ENCODE measurements around the gene FSTL5.

Gene FSTL5

DNA sequence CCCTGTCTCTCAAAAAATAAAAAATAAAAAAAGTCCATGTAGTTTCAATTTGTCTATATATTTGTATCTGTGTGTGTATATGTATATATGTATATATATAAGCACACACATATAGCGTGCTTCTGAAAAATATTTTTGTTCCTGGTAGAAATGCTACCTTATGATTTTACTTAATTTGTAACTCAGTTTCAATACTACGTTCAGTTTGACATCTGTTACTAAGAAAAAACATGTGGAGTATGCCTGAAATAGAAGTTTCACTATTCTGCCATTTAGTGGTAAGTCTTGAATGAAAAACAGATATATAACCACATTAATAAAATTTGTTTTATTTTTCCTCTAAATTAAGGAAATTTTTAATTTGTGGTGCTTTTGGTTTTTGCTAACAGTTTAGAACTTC, 14.2 kb downstream of the FSTL5 start:
- Histone ChIP-seq H3K79me2 (ENCODE audit: control insufficient read depth, low read length) (no peaks in the 10 kb centered on the region), H3K4me1 (ENCODE audit: control insufficient read depth, low read length) (no peaks in the 10 kb centered on the region), H3K27ac (ENCODE audit: low read depth, low read length) (no peak overlapping the region), H3K27me3 (ENCODE audit: control insufficient read depth, low read length) (no peaks in the 10 kb centered on the region), H3K9me3 (ENCODE audit: control insufficient read depth, insufficient read depth, low read length) (no peaks in the 10 kb centered on the region), H4K20me1 (ENCODE audit: control insufficient read depth, insufficient read depth, low read depth, low read length) (no peaks in the 10 kb centered on the region), H3K36me3 (ENCODE audit: control insufficient read depth, low read length) (no peaks in the 10 kb centered on the region), H3K4me3 (ENCODE audit: low read length) (no peak overlapping the region), H3K9me2 (replicated peaks; ENCODE audit: control insufficient read depth, low read length) (no peaks in the 10 kb centered on the region), H3K4me2 (ENCODE audit: low read length) (no peak overlapping the region), H3F3A (ENCODE audit: control insufficient read depth, insufficient read depth) (no peaks in the 10 kb centered on the region)
- TF ChIP-seq, protein P1, sequence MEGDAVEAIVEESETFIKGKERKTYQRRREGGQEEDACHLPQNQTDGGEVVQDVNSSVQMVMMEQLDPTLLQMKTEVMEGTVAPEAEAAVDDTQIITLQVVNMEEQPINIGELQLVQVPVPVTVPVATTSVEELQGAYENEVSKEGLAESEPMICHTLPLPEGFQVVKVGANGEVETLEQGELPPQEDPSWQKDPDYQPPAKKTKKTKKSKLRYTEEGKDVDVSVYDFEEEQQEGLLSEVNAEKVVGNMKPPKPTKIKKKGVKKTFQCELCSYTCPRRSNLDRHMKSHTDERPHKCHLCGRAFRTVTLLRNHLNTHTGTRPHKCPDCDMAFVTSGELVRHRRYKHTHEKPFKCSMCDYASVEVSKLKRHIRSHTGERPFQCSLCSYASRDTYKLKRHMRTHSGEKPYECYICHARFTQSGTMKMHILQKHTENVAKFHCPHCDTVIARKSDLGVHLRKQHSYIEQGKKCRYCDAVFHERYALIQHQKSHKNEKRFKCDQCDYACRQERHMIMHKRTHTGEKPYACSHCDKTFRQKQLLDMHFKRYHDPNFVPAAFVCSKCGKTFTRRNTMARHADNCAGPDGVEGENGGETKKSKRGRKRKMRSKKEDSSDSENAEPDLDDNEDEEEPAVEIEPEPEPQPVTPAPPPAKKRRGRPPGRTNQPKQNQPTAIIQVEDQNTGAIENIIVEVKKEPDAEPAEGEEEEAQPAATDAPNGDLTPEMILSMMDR (IDR thresholded peaks at IDR 0.05; ENCODE audit: low read depth, low read length, poor library complexity, severe bottlenecking) = no peak
- no peak for TF ChIP-seq EZH2phosphoT487 (IDR thresholded peaks at IDR 0.05; ENCODE audit: borderline replicate concordance, low read length)

DNA sequence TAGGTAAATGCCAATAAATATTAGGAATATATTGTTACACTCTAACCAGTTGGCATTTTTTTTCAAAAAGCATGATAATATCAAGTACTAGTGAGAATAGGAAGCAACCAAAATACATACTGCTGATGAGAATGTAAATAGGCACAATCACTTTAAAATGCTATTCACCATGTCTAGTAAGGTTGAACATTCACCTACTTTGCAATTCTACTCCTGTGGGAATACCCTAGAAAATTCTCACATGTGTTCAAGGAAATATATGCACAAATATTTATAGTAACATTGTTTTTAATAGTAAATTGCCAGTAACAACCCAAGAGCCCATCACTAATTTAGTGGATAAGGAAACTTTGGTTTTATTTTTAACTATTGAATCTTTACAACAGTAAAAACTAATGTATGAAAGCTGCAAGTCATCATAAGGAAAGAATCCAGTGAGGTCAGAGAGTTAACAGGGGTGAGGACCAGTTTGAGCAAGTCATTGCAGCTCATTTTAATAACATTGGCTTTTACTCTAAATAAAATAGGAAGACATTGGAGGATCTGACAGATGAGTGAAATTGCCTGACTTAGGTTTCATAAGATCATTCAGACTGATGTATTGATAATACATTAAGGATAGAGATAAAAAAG, 23.6 kb downstream of the FSTL5 start:
- Histone ChIP-seq H3F3A (ENCODE audit: control insufficient read depth, insufficient read depth) (no peaks in the 10 kb centered on the region), H3K79me2 (ENCODE audit: control insufficient read depth, low read length) (no peaks in the 10 kb centered on the region), H4K20me1 (ENCODE audit: control insufficient read depth, insufficient read depth, low read depth, low read length) (no peaks in the 10 kb centered on the region), H3K4me3 (ENCODE audit: low read length) (no peak overlapping the region), H3K4me2 (ENCODE audit: low read length) (no peak overlapping the region), H3K27ac (ENCODE audit: low read depth, low read length) (no peak overlapping the region), H3K4me1 (ENCODE audit: control insufficient read depth, low read length) (no peaks in the 10 kb centered on the region), H3K9me3 (ENCODE audit: control insufficient read depth, insufficient read depth, low read length) (no peaks in the 10 kb centered on the region), H3K27me3 (ENCODE audit: control insufficient read depth, low read length) (no peaks in the 10 kb centered on the region), H3K36me3 (ENCODE audit: control insufficient read depth, low read length) (no peaks in the 10 kb centered on the region), H3K9me2 (replicated peaks; ENCODE audit: control insufficient read depth, low read length) (no peaks in the 10 kb centered on the region)
- TF ChIP-seq, protein P1 (IDR thresholded peaks at IDR 0.05; ENCODE audit: low read depth, low read length, poor library complexity, severe bottlenecking) = no peak
- no peak for TF ChIP-seq EZH2phosphoT487 (IDR thresholded peaks at IDR 0.05; ENCODE audit: borderline replicate concordance, low read length)

DNA sequence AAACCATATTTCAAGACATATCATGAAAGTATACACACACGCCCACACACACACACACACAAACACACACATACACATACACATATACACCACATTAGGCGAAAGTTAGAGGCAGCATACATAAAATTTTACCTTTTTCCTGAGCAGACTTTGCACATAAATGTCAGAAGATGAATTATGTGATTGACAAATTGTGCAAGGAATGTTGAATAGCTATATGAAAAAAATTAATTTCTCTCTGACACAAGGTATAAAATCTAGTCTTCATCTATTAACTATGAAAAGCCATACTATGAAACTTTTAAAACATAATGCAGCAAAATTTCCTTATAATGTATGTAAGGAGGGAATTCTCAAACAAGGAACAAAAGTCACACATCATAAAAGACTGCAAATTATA, 24.4 kb downstream of the FSTL5 start:
- H3F3A ChIP-seq (ENCODE audit: control insufficient read depth, insufficient read depth) = no peaks in the 10 kb centered on the region
- H3K9me3 ChIP-seq (ENCODE audit: control insufficient read depth, insufficient read depth, low read length) = no peaks in the 10 kb centered on the region
- H3K9me2 ChIP-seq (replicated peaks; ENCODE audit: control insufficient read depth, low read length) = no peaks in the 10 kb centered on the region
- no peak overlapping the region for H3K27ac ChIP-seq (ENCODE audit: low read depth, low read length)
- H4K20me1 ChIP-seq (ENCODE audit: control insufficient read depth, insufficient read depth, low read depth, low read length) = no peaks in the 10 kb centered on the region
- no peaks in the 10 kb centered on the region for H3K27me3 ChIP-seq (ENCODE audit: control insufficient read depth, low read length)
- no peaks in the 10 kb centered on the region for H3K4me1 ChIP-seq (ENCODE audit: control insufficient read depth, low read length)
- no peaks in the 10 kb centered on the region for H3K79me2 ChIP-seq (ENCODE audit: control insufficient read depth, low read length)
- H3K4me3 ChIP-seq (ENCODE audit: low read length) = no peak overlapping the region
- TF ChIP-seq, protein P1 (IDR thresholded peaks at IDR 0.05; ENCODE audit: low read depth, low read length, poor library complexity, severe bottlenecking) = no peak
- TF ChIP-seq EZH2phosphoT487 (IDR thresholded peaks at IDR 0.05; ENCODE audit: borderline replicate concordance, low read length) = no peak
- H3K4me2 ChIP-seq (ENCODE audit: low read length) = no peak overlapping the region
- H3K36me3 ChIP-seq (ENCODE audit: control insufficient read depth, low read length) = no peaks in the 10 kb centered on the region

Measured in DOHH2 (cell line).